ENCODE results near the gene COCH.

GRCh38 chr14:30903285-30904124 lies 29.1 kb downstream of the COCH start:
- TF ChIP-seq CTCF (conservative IDR thresholded peaks at IDR 0.05; ENCODE audit: low read length) = no peak
- TF ChIP-seq EZH2phosphoT487 (IDR thresholded peaks at IDR 0.05; ENCODE audit: borderline replicate concordance) = no peak
